ENCODE results near the gene ECHDC3. TPM values are rescaled to one million over a fixed set of nuclear protein-coding genes. Genes with fewer than 3 reads are reported as not detected.

The ECHDC3 gene
- total and polyA plus RNA-seq, 10 of the 15 experiments (the other 5 are each of a cell fraction or from before 2014, with no cell fraction given), result 0.16 to 10.0 (median 6.0) TPM

GRCh38 chr10:11742779-11743298 lies 657 bp downstream of the ECHDC3 start:
- POLR2A ChIA-PET, result no interaction called here
- peak overlapping the region; percentile 51 for H3K9ac ChIP-seq (ENCODE audit: control insufficient read depth, insufficient read depth, low read length)

GRCh38 chr10:11743461-11744338 lies 1.5 kb downstream of the ECHDC3 start:
- RAD21 ChIA-PET (ENCODE audit: unreplicated experiment), result no interaction called here
- Histone ChIP-seq H3K27me3 (replicated peaks in 1 of 2; ENCODE audit: control insufficient read depth in 2 of 2, insufficient read depth in 2 of 2, low read length in 1 of 2) (no peaks in the 10 kb centered on the region; a peak in 1 of 4 replicates), H3K4me1 (ENCODE audit: control insufficient read depth, insufficient read depth, low read length) (peaks cover 5% of the 10 kb centered on the region), H3K9ac (ENCODE audit: control insufficient read depth, insufficient read depth, low read length) (no peak overlapping the region), H3K4me3 (no peak overlapping the region), H3K4me2 (ENCODE audit: control insufficient read depth, insufficient read depth) (no peak overlapping the region), H2AFZ (ENCODE audit: control insufficient read depth, low read depth, low read length) (no peak overlapping the region), H3K9me3 (replicated peaks; ENCODE audit: control insufficient read depth, insufficient read depth, low read length) (peaks cover 2% of the 10 kb centered on the region; the same call in 1 of the 3 replicates), H3K36me3 (ENCODE audit: control insufficient read depth in 2 of 2, insufficient read depth in 2 of 2, low read length in 1 of 2) (no peaks in the 10 kb centered on the region), H4K20me1 (ENCODE audit: control insufficient read depth, insufficient read depth) (no peaks in the 10 kb centered on the region), H3K79me2 (ENCODE audit: control insufficient read depth, insufficient read depth, low read length) (no peaks in the 10 kb centered on the region), H3K27ac (ENCODE audit: control insufficient read depth, insufficient read depth) (no peak overlapping the region)
- WGBS (ENCODE audit: insufficient coverage, insufficient replicate concordance, low lambda C conversion rate, missing lambda C conversion rate), result 72% methylated on average over 9 of the region's 9 CpGs
- BruUV-seq (replicated peaks), result TSS peak; percentile 57
- POLR2A ChIA-PET, result no interaction called here
- intact Hi-C loops (cut with micrococcal nuclease; ENCODE audit: unreplicated experiment), result no loop called here
- DNase-seq (ENCODE audit: low read depth, low spot score), result no peak
- FAIRE-seq, result no peak
- no peak for ATAC-seq
- SMC1A ChIA-PET (ENCODE audit: uncharacterized antibody, unreplicated experiment), result interaction anchor here (0.8 kb wide), 1 partner anchor 229 kb away, joined by 4 read pairs; no protein-coding TSS in a partner anchor
- in situ Hi-C loops (cut with MboI), result no loop called here
- CTCF ChIA-PET, result no interaction called here
- TF ChIP-seq PML (IDR thresholded peaks at IDR 0.05; ENCODE audit: low read length) (no peak), SMAD1 (IDR thresholded peaks at IDR 0.05; ENCODE audit: low read depth, partially characterized antibody) (no peak), E4F1 (IDR thresholded peaks at IDR 0.05; ENCODE audit: borderline replicate concordance, partially characterized antibody) (no peak), RBBP5 (conservative IDR thresholded peaks at IDR 0.05) (no peak), RCOR1 (conservative IDR thresholded peaks at IDR 0.05; ENCODE audit: low read depth, low read length) (no peak), TBL1XR1 (IDR thresholded peaks at IDR 0.05; ENCODE audit: low read depth, low read length) (no peak), TCF7 (IDR thresholded peaks at IDR 0.05; ENCODE audit: borderline replicate concordance) (no peak), ETV6 (conservative IDR thresholded peaks at IDR 0.05 in 1 of 2, IDR thresholded peaks at IDR 0.05 in 1 of 2; ENCODE audit: borderline replicate concordance in 1 of 2, low read depth in 1 of 2) (no peak)
- TF ChIP-seq, protein P1, sequence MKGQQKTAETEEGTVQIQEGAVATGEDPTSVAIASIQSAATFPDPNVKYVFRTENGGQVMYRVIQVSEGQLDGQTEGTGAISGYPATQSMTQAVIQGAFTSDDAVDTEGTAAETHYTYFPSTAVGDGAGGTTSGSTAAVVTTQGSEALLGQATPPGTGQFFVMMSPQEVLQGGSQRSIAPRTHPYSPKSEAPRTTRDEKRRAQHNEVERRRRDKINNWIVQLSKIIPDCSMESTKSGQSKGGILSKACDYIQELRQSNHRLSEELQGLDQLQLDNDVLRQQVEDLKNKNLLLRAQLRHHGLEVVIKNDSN (IDR thresholded peaks at IDR 0.05; ENCODE audit: borderline replicate concordance, extremely low read length, insufficient read depth, low read depth, low read length), result no peak
- TF ChIP-seq, protein P2, sequence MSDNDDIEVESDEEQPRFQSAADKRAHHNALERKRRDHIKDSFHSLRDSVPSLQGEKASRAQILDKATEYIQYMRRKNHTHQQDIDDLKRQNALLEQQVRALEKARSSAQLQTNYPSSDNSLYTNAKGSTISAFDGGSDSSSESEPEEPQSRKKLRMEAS (IDR thresholded peaks at IDR 0.05; ENCODE audit: low read depth, low read length), result no peak

More at GRCh38 chr10:11742779-11743298, 657 bp downstream of the ECHDC3 start:
- SMC1A ChIA-PET (ENCODE audit: uncharacterized antibody, unreplicated experiment), result no interaction called here
- Histone ChIP-seq H3K79me2 (ENCODE audit: control insufficient read depth, insufficient read depth, low read length) (no peaks in the 10 kb centered on the region), H2AFZ (ENCODE audit: control insufficient read depth, low read depth, low read length) (peak overlapping the region; percentile 93), H3K4me2 (ENCODE audit: control insufficient read depth, insufficient read depth) (peak overlapping the region; percentile 66), H3K9me3 (replicated peaks; ENCODE audit: control insufficient read depth, insufficient read depth, low read length) (peaks cover 2% of the 10 kb centered on the region; the same call in 2 of the 3 replicates), H3K27ac (ENCODE audit: control insufficient read depth, insufficient read depth) (no peak overlapping the region), H3K27me3 (replicated peaks in 1 of 2; ENCODE audit: control insufficient read depth in 2 of 2, insufficient read depth in 2 of 2, low read length in 1 of 2) (no peaks in the 10 kb centered on the region; a peak in 1 of 4 replicates), H3K4me3 (peak overlapping the region; percentile 53), H3K4me1 (ENCODE audit: control insufficient read depth, insufficient read depth, low read length) (peaks cover 5% of the 10 kb centered on the region), H4K20me1 (ENCODE audit: control insufficient read depth, insufficient read depth) (no peaks in the 10 kb centered on the region), H3K36me3 (ENCODE audit: control insufficient read depth in 2 of 2, insufficient read depth in 2 of 2, low read length in 1 of 2) (no peaks in the 10 kb centered on the region)
- CTCF ChIA-PET, result no interaction called here
- in situ Hi-C loops (cut with MboI), result no loop called here
- FAIRE-seq (no peak), DNase-seq (ENCODE audit: low read depth, low spot score) (no peak), ATAC-seq (no peak; the same call in 2 of the 3 replicates)
- TF ChIP-seq TARDBP (IDR thresholded peaks at IDR 0.05; ENCODE audit: borderline replicate concordance) (no peak), YY1 (IDR thresholded peaks at IDR 0.05; ENCODE audit: low read depth, low read length) (peak; percentile 2; the same call in 1 of the 2 replicates), LARP7 (IDR thresholded peaks at IDR 0.05) (0 out of 2 replicates have a peak, but pooled peaks have one; percentile 13), CBX5 (IDR thresholded peaks at IDR 0.05; ENCODE audit: low read depth) (no peak)
- intact Hi-C loops (cut with micrococcal nuclease; ENCODE audit: unreplicated experiment), result no loop called here
- RAD21 ChIA-PET (ENCODE audit: unreplicated experiment), result no interaction called here
- 44% methylated on average over 31 of the region's 31 CpGs for WGBS (ENCODE audit: insufficient coverage, insufficient replicate concordance, low lambda C conversion rate, missing lambda C conversion rate)
- no TSS peak for BruUV-seq (replicated peaks)
